HCT116 (cell line): ENCODE measurements around the gene ARHGEF12. TPM values are rescaled to one million over a fixed set of nuclear protein-coding genes. Genes with fewer than 3 reads are reported as not detected.

ENCODE experiments used
- ATAC-seq: fragments of 200-7000 bp; cut with Tn5 transposase; 2 replicates; pipeline ENCODE4 v1.9.1; 2020; ENCODE audit warnings: mild to moderate bottlenecking, moderate library complexity
- BruUV-seq: library from RNA; stranded (reverse); fragments of 400-500 nt; replicated peaks from 2 replicates; lab custom pipeline; 2021; lab: Mats Ljungman, UMichigan
- CTCF ChIA-PET: fragments of 300-600 bp; sonication (Branson Sonifier 250); formaldehyde crosslinking; loops from one replicate; lab custom pipeline; 2021; ENCODE audit warnings: antibody characterized with exemption; lab: Charles Lee
- POLR2A ChIA-PET: fragments of 300-600, 350-600 bp; sonication (Branson Sonifier 250); formaldehyde crosslinking; loops from one replicate; lab custom pipeline; 2021; ENCODE audit warnings: antibody characterized with exemption; lab: Charles Lee
- RAD21 ChIA-PET, 2 experiments: fragments of 300-600 bp; sonication (Branson Sonifier 250); formaldehyde crosslinking; loops; one replicate each; lab custom pipeline; 2023; ENCODE audit warnings: low total read pairs in 2 of 2; ENCODE audit not compliant: uncharacterized antibody in 2 of 2, unreplicated experiment in 2 of 2, low non-redundant PET in 1 of 2; lab: Charles Lee
- DNase-seq: peaks from one replicate; pipeline ENCODE4 v3.0.0-alpha.2; 2010; ENCODE audit warnings: low read depth, low spot score
- H2AFZ ChIP-seq: fragments of 200-600 bp; shearing (Covaris generic), sonication (generic); 2 replicates; pipeline ENCODE4 v1.6.1; 2017; ENCODE audit warnings: low read depth, mixed run types, mixed read lengths, antibody characterized with exemption, low read length; ENCODE audit not compliant: poor library complexity, severe bottlenecking
- H3K27ac ChIP-seq: 2 replicates; pipeline ENCODE4 v1.5.1; 2012; ENCODE audit warnings: low read depth, low read length
- H3K27me3 ChIP-seq: fragments of 200-600 bp; sonication (generic); 2 replicates; pipeline ENCODE4 v1.6.1; 2016; ENCODE audit warnings: mixed run types, low read length, mixed read lengths; ENCODE audit not compliant: insufficient read depth
- H3K36me3 ChIP-seq, 2 experiments: fragments of 200-500 bp in 1 of 2; fragments of 200-600 bp in 1 of 2; sonication (Bioruptor generic) in 1 of 2; sonication (generic) in 1 of 2; 2 replicates each; pipeline versions ENCODE4 v1.5.1 to v1.6.1; 2014 to 2016; ENCODE audit warnings: low read length in 2 of 2, inconsistent platforms in 1 of 2, mixed read lengths in 1 of 2, mixed run types in 1 of 2; ENCODE audit not compliant: insufficient read depth in 2 of 2, control insufficient read depth in 1 of 2
- H3K4me1 ChIP-seq, 2 experiments: fragments of 200-600 bp in 1 of 2; sonication (generic) in 1 of 2; 2 replicates each; pipeline versions ENCODE4 v1.5.1 to v1.6.1; 2012 to 2017; ENCODE audit warnings: low read length in 2 of 2, inconsistent platforms in 1 of 2, mild to moderate bottlenecking in 1 of 2, mixed read lengths in 1 of 2, mixed run types in 1 of 2, moderate library complexity in 1 of 2; ENCODE audit not compliant: insufficient read depth in 2 of 2, control insufficient read depth in 1 of 2
- H3K4me2 ChIP-seq: fragments of 200-600 bp; sonication (generic); 2 replicates; pipeline ENCODE4 v1.6.1; 2017; ENCODE audit warnings: mixed run types, low read length, mixed read lengths
- H3K4me3 ChIP-seq, 2 experiments: fragments of 200-600 bp in 1 of 2; sonication (generic) in 1 of 2; replicated peaks in 1 of 2; 2 replicates each; pipeline ENCODE4 v1.5.1; 2011 to 2016; ENCODE audit warnings: low read length in 2 of 2, control low read depth in 1 of 2, low read depth in 1 of 2, mild to moderate bottlenecking in 1 of 2, mixed read lengths in 1 of 2, mixed run types in 1 of 2
- H3K79me2 ChIP-seq: fragments of 200-600 bp; sonication (generic); 2 replicates; pipeline ENCODE4 v1.6.1; 2017; ENCODE audit warnings: mild to moderate bottlenecking, mixed run types, low read length, moderate library complexity, mixed read lengths; ENCODE audit not compliant: insufficient read depth
- H3K9ac ChIP-seq: fragments of 200-600 bp; sonication (generic); 2 replicates; pipeline ENCODE4 v1.6.1; 2016; ENCODE audit warnings: low read length, mixed read lengths
- H3K9me2 ChIP-seq: fragments of 200-600 bp; sonication (generic), shearing (Covaris generic); 2 replicates; pipeline ENCODE4 v1.6.1; 2017; ENCODE audit warnings: mixed run types, mild to moderate bottlenecking, moderate library complexity; ENCODE audit not compliant: insufficient read depth
- H3K9me3 ChIP-seq, 2 experiments: fragments of 200-500 bp in 1 of 2; fragments of 200-600 bp in 1 of 2; sonication (Bioruptor generic) in 1 of 2; sonication (generic) in 1 of 2; 2 replicates each; pipeline ENCODE4 v1.6.1; 2014 to 2017; ENCODE audit warnings: low read length in 2 of 2, mixed read lengths in 2 of 2, inconsistent platforms in 1 of 2, low read depth in 1 of 2, mild to moderate bottlenecking in 1 of 2, mixed run types in 1 of 2, moderate library complexity in 1 of 2; ENCODE audit not compliant: control insufficient read depth in 1 of 2, insufficient read depth in 1 of 2
- H4K20me1 ChIP-seq: fragments of 200-600 bp; sonication (generic), shearing (Covaris generic); 2 replicates; pipeline ENCODE4 v1.6.1; 2017; ENCODE audit warnings: mixed run types, mild to moderate bottlenecking, moderate library complexity; ENCODE audit not compliant: insufficient read depth
- EZH2phosphoT487 ChIP-seq: fragments of 200-600 bp; IDR thresholded peaks from 2 replicates; pipeline ENCODE4 v1.6.1; 2018; ENCODE audit warnings: antibody characterized with exemption, borderline replicate concordance
- JUND ChIP-seq: IDR thresholded peaks from 2 replicates; pipeline ENCODE4 v1.6.1; 2012
- POLR2A ChIP-seq: IDR thresholded peaks from 2 replicates; pipeline ENCODE4 v1.7.0; 2011; ENCODE audit warnings: borderline replicate concordance; ENCODE audit not compliant: insufficient read depth, insufficient read length; ENCODE audit errors: extremely low read depth
- POLR2AphosphoS5 ChIP-seq: IDR thresholded peaks from 2 replicates; pipeline ENCODE4 v1.6.1; 2011; ENCODE audit warnings: mild to moderate bottlenecking, low read depth, low read length, moderate library complexity
- TCF7L2 ChIP-seq: IDR thresholded peaks from 2 replicates; pipeline ENCODE4 v1.7.0; 2011; ENCODE audit warnings: borderline replicate concordance, inconsistent platforms; ENCODE audit not compliant: insufficient read depth, insufficient read length; ENCODE audit errors: extremely low read depth
- YY1 ChIP-seq: IDR thresholded peaks from 2 replicates; pipeline ENCODE4 v1.6.1; 2011; ENCODE audit warnings: low read length, low read depth, moderate library complexity, mild to moderate bottlenecking; ENCODE audit not compliant: insufficient replicate concordance; ENCODE audit errors: extremely low read depth
- ZNF274 ChIP-seq: fragments of 200-500 bp; sonication (Bioruptor generic); IDR thresholded peaks from 2 replicates; pipeline ENCODE4 v1.6.1; 2014; ENCODE audit warnings: mild to moderate bottlenecking, low read depth, low read length, inconsistent platforms
- intact Hi-C: fragments of 100-400 bp; cut with micrococcal nuclease; formaldehyde crosslinking; loops from 2 replicates; pipeline ENCODE4 v1.10.0; 2022
- total RNA-seq: library from RNA; stranded (reverse); gene quantifications from one replicate; pipeline ENCODE4 v1.2.1, GENCODE V29; 2021; ENCODE audit not compliant: unreplicated experiment
- TF ChIP-seq, protein P1 (sequence below): IDR thresholded peaks from 2 replicates; pipeline ENCODE4 v1.6.1; 2012
- TF ChIP-seq, protein P2 (sequence below): IDR thresholded peaks from 2 replicates; pipeline ENCODE4 v1.6.1; 2012; ENCODE audit warnings: low read depth

The ARHGEF12 gene
- total RNA-seq, 1 experiment from 2014 or later = 81.4 TPM

DNA sequence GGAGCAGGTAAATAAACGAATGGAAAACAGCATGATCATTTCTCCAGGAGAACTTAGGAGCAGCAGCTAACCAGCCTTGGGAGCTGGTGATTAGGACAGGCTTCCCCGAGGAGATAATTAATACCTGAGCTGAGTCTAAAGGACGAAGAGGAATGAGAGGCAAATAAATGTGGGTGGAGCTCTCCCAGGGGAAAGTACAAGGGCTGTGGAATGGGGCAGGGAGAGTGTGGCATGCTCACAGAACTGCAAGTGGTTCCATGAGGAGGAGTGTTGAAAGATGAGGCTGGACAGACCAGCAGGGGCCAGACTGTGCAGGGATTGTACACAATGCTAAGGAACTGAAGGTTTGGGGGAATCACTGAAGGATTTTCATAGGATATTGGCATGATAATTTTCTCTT, 25.3 kb upstream of the ARHGEF12 start:
- Histone ChIP-seq H2AFZ (no peak overlapping the region), H3K9ac (no peak overlapping the region), H3K79me2 (no peaks in the 10 kb centered on the region), H3K27me3 (no peaks in the 10 kb centered on the region), H3K9me3 (no peaks in the 10 kb centered on the region), H3K4me3 (no peak overlapping the region), H3K4me2 (no peak overlapping the region), H3K9me2 (no peaks in the 10 kb centered on the region), H3K4me1 (peaks cover 13 to 42% of the 10 kb centered on the region in 2 experiments), H3K36me3 (no peaks in the 10 kb centered on the region), H3K27ac (no peak overlapping the region), H4K20me1 (no peaks in the 10 kb centered on the region)
- CTCF ChIA-PET = no interaction called here
- RAD21 ChIA-PET = no interaction called here
- DNase-seq = no peak
- TF ChIP-seq POLR2AphosphoS5 (no peak), YY1 (no peak), JUND (no peak)
- TF ChIP-seq, protein P1, sequence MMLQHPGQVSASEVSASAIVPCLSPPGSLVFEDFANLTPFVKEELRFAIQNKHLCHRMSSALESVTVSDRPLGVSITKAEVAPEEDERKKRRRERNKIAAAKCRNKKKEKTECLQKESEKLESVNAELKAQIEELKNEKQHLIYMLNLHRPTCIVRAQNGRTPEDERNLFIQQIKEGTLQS = no peak
- TF ChIP-seq, protein P2, sequence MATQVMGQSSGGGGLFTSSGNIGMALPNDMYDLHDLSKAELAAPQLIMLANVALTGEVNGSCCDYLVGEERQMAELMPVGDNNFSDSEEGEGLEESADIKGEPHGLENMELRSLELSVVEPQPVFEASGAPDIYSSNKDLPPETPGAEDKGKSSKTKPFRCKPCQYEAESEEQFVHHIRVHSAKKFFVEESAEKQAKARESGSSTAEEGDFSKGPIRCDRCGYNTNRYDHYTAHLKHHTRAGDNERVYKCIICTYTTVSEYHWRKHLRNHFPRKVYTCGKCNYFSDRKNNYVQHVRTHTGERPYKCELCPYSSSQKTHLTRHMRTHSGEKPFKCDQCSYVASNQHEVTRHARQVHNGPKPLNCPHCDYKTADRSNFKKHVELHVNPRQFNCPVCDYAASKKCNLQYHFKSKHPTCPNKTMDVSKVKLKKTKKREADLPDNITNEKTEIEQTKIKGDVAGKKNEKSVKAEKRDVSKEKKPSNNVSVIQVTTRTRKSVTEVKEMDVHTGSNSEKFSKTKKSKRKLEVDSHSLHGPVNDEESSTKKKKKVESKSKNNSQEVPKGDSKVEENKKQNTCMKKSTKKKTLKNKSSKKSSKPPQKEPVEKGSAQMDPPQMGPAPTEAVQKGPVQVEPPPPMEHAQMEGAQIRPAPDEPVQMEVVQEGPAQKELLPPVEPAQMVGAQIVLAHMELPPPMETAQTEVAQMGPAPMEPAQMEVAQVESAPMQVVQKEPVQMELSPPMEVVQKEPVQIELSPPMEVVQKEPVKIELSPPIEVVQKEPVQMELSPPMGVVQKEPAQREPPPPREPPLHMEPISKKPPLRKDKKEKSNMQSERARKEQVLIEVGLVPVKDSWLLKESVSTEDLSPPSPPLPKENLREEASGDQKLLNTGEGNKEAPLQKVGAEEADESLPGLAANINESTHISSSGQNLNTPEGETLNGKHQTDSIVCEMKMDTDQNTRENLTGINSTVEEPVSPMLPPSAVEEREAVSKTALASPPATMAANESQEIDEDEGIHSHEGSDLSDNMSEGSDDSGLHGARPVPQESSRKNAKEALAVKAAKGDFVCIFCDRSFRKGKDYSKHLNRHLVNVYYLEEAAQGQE = no peak
- ATAC-seq = no peak
- POLR2A ChIA-PET = no interaction called here
- BruUV-seq = no TSS peak
- intact Hi-C loops = no loop called here

DNA sequence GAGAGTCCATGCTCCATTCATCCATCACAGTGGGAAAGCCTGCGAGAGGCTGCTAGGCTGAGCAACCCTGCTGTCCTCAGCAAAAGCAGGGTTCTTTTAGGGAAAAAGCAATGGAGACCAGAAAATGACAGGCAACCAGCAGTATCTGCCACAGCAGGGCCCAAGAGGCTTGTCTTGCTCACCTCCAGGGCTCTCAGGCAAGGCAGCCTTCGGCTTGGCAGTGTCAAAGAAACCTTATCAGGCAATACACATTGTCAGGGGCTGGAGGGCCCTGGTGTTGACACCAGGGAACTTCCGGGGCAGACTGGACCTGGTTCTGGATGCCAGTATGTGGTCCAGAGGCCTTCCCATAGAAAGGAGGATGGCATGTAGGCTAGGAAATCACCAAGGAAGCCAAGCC, 21.4 kb upstream of the ARHGEF12 start:
- no TSS peak for BruUV-seq
- RAD21 ChIA-PET = no interaction called here
- no peak overlapping the region for H3K4me2 ChIP-seq
- H3K9me3 ChIP-seq = no peaks in the 10 kb centered on the region
- H3K27ac ChIP-seq = no peak overlapping the region
- no peak overlapping the region for H3K4me3 ChIP-seq
- H3K27me3 ChIP-seq = no peaks in the 10 kb centered on the region
- H3K4me1 ChIP-seq = peaks cover 20 to 31% of the 10 kb centered on the region in 2 experiments
- CTCF ChIA-PET = interaction anchor here (2.4 kb wide), 1 partner anchor 12 kb away, joined by 13 read pairs; no protein-coding TSS in a partner anchor
- intact Hi-C loops = no loop called here
- H3K9ac ChIP-seq = no peak overlapping the region
- H3K79me2 ChIP-seq = no peaks in the 10 kb centered on the region
- H3K36me3 ChIP-seq = no peaks in the 10 kb centered on the region
- H3K9me2 ChIP-seq = no peaks in the 10 kb centered on the region
- POLR2A ChIA-PET = no interaction called here
- no peak overlapping the region for H2AFZ ChIP-seq
- no peak for ATAC-seq
- TF ChIP-seq EZH2phosphoT487 (no peak), POLR2A (no peak), TCF7L2 (no peak), ZNF274 (no peak)
- DNase-seq = no peak
- no peaks in the 10 kb centered on the region for H4K20me1 ChIP-seq
